Measurements from ENCODE around the gene ZNG1B.
"Not testable (repeated sequence)": the region's sequence is repeated elsewhere in the genome, so short reads cannot be mapped to it uniquely, and the experiment has no call there.

- not testable (repeated sequence) for TF ChIP-seq POLR2A, CTCF (IDR thresholded peaks at IDR 0.05)
Measured at GRCh38 chr2:113499886-113500722, 62.6 kb downstream of the ZNG1B start.
